ENCODE measurements around the gene SUPV3L1.
A peak's percentile ranks its signal among the peaks of the same experiment; 100 is the strongest.
"Not testable (repeated sequence)": the region's sequence is repeated elsewhere in the genome, so short reads cannot be mapped to it uniquely, and the experiment has no call there.

Gene SUPV3L1

GRCh38 chr10:69230128-69230527 lies 50.1 kb downstream of the SUPV3L1 start:
- no peak for DNase-seq (ENCODE audit: low read depth in 2 of 2)

GRCh38 chr10:69232252-69232651 lies 52.2 kb downstream of the SUPV3L1 start:
- DNase-seq (ENCODE audit: low read depth in 2 of 2), result no peak

DNA sequence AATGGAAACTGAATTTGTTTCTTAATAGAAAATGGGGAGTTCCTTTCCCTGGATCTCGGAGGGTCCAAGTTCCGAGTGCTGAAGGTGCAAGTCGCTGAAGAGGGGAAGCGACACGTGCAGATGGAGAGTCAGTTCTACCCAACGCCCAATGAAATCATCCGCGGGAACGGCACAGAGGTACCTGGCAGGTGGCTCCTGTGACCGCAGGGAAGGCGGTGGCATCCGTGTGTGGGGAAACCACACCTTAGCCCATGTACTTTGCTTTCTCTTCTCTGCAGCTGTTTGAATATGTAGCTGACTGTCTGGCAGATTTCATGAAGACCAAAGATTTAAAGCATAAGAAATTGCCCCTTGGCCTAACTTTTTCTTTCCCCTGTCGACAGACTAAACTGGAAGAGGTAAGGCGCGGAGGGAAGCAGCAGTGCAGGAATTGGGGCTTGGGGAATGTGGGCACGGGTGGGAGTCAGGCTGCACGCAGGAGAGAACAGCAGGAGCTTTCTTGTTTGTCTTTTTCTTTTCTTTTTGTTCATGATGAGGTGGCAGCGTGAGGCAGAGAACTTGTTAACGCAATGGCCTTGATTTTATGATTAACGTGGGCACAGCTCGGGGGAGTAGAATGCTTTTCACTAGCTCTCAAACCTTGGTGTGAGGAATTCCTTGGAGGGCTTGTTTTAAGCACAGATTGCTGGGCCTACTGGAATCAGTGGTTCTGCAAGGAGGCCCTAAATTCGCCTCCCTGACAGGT lies 52.9 kb downstream of the SUPV3L1 start:
- no peak for DNase-seq (ENCODE audit: low read depth in 2 of 2)

- no peak for DNase-seq (ENCODE audit: low read depth in 2 of 2)
These were observed 54.4 kb downstream of the SUPV3L1 start for GRCh38 chr10:69234447-69234846.

DNA sequence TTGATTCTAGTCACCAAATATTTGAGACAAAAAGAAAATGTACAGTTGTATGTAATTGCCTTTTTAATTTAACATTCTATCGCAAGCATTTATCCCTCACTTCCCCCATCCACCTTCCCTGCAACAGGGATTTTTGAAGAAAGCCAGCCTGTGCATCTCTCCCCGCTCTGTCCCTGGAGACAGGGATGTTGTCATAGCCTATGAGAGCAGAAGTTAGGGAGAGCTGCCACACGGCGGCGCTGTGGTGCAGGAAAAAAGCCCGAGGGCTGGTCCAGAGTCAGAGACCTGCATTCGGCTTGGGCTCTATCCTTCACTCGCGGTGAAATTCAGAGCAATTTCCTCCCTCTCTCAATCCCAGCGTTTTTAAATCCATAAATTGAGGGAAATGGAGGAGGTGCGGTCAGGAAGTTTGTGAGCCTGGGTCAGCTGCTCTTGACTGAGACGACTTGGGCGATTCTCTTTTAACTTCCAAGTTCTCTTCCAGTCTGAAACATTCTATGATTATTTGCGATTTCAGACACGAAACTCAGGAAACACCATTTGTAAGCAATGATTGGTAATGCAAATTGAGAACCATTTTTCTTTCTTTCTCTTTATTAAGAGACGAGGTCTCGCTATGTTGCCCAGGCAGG lies 57.6 kb downstream of the SUPV3L1 start:
- peak; percentile 70 to 88 for DNase-seq (ENCODE audit: low read depth in 2 of 2)

DNA sequence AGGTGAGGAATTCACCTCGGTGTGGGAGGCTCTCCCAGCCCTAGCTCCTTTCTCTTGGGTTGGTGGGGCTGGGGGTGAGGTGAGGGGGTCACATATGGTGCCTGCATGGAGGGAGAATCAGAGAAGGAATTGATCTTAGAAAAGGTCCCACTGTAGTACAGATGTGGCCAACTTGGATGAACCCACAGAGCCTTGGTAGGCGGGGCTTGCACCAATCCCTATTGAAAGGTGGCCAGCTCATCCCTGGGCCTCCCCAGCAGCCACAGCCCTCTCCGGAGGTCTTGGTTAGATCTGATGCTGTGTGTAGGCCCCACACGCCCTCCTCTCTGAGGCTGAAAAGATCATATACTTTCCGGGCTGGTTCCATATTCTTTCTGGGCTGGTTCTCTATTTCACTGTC lies 59.1 kb downstream of the SUPV3L1 start:
- DNase-seq (ENCODE audit: low read depth in 2 of 2), result no peak

DNA sequence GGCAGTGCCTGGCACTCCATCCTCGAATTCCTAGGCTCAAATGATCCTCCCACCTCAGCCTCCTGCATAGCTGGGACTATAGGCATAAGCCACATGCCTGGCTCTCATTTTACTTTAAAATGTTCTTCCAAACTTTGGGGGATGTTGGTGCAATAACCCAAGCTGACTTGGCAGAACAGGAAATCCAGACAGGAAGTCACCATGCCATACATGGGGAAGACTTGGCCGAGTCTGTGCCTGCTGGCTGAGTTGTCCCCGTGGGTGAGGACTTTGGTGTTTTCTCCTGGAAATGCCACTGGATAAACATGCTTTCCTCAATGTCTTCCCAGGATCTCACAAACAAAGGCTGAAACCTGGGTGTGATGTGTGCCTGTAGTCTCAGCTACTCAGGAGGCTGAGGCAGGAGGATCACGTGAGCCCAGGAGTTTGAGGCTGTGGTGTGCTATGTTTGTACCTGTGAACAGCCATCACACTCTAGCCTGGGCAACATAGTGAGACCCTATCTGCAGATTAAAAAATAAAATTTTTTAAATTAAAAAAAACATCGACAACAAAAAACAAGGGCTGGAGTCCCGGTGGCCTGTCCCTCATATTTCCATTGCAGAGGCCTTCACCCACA lies 59.9 kb downstream of the SUPV3L1 start:
- no peak for DNase-seq (ENCODE audit: low read depth in 2 of 2)

DNA sequence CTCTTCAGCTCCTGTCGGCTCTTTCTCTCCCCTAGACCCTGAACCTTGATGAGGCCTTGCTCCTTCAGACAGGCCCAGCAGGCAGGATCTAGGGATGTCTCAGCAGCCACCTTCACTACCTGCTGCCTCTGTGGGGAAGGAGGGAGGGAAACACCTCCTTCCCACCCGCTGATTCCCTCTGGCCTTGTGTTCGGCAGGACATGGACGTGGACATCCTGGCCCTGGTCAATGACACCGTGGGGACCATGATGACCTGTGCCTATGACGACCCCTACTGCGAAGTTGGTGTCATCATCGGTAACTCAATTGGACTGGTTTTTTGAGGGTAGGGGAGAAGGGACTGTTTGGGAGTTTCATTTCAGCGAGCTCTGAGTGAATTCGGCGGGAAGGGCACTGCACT lies 60.4 kb downstream of the SUPV3L1 start:
- no peak for DNase-seq (ENCODE audit: low read depth in 2 of 2)

- no peak for DNase-seq (ENCODE audit: low read depth in 2 of 2)
These were observed 61.5 kb downstream of the SUPV3L1 start for GRCh38 chr10:69241575-69241974.

DNA sequence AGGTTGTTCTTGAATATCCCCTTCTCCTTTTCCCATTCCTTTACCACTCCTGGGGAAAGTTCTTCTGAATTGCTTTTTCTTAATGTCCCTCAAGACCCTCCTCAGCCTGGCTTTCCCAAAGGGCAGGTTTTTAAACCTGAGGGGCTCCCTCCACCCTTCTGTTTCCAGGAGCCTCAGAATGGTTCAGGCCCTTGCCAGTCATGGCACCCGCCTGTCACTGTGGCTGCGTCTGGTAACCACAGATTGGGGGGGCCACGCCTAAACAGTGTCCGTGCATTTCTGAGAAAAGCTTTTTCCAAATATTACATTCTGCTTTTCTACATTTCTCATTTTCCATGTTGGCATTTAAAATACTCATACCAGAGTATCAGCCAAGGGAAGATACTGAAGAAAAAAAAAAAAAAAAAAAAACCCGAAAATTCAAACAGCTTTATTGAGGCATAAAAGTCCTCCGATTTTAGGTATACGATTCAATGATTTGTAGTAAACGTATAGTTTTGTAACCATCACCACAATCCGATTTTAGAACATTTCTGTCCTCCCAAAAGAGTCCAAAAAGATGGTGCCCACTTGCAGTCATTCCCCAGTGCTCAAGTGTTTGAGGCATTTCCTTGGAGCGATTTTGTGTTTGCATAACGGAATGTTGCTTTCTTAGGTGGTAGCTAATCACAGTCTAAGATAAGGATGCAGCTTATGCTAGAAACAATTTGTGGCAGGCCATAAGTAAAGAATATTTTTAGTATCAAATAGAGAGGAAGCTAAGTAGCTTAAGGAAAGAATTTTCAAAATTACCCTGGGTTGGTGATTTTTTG lies 62.2 kb downstream of the SUPV3L1 start:
- DNase-seq (ENCODE audit: low read depth in 2 of 2), result no peak

- no peak for DNase-seq (ENCODE audit: low read depth in 2 of 2)
These were observed 62.8 kb downstream of the SUPV3L1 start for GRCh38 chr10:69242852-69243212.

- no peak for DNase-seq (ENCODE audit: low read depth in 2 of 2)
These were observed 63.8 kb downstream of the SUPV3L1 start for GRCh38 chr10:69243817-69244216.

- DNase-seq (ENCODE audit: low read depth in 2 of 2), result no peak
These were observed 66.0 kb downstream of the SUPV3L1 start for GRCh38 chr10:69246036-69246435.

DNA sequence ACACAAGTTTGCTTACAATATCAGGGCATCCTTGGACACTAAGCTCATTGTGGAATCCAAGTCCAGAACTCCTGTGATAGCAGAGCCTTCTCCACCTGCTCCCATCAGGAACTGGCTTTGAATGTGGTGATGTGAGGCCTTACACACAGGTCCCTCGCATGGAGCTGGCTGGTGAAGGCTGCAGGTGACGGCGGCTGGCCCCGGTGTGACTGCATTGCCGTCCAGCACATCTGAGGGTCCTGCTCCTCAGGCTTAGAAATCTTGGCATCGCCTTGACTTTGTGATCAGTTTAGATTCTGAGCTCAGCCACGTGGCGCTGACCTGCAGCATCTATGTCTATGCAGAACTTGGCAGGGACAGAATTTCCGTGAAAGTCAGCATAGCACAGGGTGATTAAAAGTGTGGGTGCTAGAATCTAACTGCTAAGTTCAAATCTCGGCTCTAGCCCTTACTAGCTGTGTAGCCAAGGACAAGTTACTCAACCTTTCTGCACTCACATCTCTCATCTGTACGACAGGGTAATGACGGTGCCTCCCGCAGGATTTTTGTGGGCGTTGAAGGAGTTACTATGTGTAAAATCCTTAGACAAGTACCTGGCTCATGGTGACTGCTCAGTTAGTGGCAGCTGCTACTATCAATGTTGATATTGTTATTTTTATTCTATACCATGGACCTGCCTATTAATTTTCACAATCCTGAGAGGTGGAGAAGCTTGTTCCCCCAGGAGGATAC lies 66.7 kb downstream of the SUPV3L1 start:
- DNase-seq (ENCODE audit: low read depth in 2 of 2), result no peak

GRCh38 chr10:69247313-69247710 lies 67.3 kb downstream of the SUPV3L1 start:
- no peak for DNase-seq (ENCODE audit: low read depth in 2 of 2)

DNA sequence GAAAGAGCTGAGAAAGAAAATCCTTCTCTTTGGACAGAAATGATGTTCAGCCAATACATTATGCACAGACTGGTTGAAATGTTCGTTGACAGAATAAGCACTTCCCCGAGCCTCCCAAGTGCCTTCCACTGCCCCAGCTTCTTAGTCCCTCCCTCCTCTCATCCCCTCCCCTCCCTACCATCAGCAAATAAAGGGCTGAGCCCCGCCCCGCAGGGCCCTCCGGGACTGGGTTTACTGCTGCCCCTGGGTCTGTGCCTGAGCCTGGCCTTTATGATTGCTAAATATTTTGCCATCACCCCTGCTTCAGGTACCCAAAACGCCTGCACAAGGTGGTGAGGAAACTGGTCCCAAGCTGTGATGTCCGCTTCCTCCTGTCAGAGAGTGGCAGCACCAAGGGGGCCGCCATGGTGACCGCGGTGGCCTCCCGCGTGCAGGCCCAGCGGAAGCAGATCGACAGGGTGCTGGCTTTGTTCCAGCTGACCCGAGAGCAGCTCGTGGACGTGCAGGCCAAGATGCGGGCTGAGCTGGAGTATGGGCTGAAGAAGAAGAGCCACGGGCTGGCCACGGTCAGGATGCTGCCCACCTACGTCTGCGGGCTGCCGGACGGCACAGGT lies 68.2 kb downstream of the SUPV3L1 start:
- no peak for DNase-seq (ENCODE audit: low read depth in 2 of 2)

DNA sequence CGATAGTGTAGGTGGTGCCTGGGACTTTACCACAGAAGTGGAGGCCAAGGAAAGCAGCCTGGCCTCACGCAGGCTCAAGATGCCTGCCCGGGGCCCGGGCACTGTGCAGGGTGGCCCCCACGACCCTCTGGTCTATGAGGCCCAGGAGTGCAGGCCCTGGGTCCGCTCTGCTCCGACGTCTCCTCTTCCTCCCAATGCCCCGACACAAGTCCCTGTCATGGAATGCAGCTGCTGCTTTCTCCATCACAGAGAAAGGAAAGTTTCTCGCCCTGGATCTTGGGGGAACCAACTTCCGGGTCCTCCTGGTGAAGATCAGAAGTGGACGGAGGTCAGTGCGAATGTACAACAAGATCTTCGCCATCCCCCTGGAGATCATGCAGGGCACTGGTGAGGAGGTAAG lies 70.0 kb downstream of the SUPV3L1 start:
- no peak for DNase-seq (ENCODE audit: low read depth in 2 of 2)

DNA sequence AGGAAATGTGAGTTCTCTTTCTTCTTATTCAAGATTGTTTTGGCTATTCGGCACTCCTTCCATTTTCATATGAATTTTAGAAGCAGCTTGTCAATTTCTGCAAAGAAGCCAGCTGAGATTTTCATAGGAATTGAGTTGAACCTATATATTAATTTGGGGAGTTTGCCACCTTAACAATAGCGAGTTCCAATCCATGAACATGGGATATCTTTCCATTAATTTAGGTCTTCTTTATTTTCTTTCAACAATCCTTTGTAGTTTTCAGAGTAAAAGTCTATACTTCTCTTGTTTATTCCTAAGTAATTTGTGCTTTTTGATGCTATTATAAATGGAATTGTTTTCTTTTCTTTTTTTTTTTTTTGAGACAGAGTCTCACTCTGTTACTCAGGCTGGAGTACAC lies 71.4 kb downstream of the SUPV3L1 start:
- not testable (repeated sequence) for DNase-seq (ENCODE audit: low read depth in 2 of 2)

DNA sequence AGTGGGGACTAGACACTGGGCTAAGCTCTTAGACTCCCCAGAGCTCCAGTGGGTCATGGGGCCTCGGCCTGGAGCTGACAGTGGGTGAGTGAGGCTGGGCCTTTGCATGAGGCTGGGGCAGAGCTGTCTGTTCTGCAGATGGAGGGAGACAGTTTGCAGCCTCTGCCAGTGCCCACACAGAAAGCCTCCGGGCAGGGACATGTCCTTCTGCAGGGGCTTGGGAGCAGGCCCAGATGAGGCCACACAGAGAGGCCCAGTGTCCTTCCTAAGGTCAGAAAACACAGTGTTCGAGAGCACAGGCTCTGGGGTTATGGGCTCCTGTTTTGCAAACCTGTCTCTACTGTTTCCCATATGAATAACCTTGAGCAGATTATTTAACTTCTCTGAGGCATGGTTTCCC lies 73.1 kb downstream of the SUPV3L1 start:
- DNase-seq (ENCODE audit: low read depth in 2 of 2), result no peak

DNA sequence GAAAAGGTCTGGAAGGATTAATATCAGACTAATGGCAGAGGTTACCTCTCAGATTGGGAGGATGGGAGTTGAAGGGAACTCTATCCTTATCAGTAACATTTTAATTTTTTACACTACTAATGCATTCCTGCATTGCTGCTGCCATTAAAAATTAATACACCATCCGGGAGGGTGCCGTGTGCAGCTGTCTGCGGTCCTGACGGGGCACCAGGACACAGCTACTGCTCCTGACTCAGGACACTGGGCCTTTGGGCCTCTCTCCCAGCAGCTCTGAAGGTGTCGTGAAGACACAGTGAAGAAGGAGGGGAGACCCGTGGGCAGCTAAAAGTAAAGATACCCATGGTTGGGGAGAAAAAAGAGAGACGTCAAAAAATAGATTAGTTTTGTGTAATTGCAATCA lies 74.8 kb downstream of the SUPV3L1 start:
- DNase-seq (ENCODE audit: low read depth in 2 of 2), result no peak

Measured in stimulated activated CD4-positive, alpha-beta T cell treated with anti-CD3 and anti-CD28 coated beads, Interleukin-12 subunit alpha, Interleukin-12 subunit beta, amount 100 ng/mL, for 24 hours (primary cell).